ENCODE measurements around the gene NAPB.
"Not testable (repeated sequence)": the region's sequence is repeated elsewhere in the genome, so short reads cannot be mapped to it uniquely, and the experiment has no call there.

The NAPB gene

DNA sequence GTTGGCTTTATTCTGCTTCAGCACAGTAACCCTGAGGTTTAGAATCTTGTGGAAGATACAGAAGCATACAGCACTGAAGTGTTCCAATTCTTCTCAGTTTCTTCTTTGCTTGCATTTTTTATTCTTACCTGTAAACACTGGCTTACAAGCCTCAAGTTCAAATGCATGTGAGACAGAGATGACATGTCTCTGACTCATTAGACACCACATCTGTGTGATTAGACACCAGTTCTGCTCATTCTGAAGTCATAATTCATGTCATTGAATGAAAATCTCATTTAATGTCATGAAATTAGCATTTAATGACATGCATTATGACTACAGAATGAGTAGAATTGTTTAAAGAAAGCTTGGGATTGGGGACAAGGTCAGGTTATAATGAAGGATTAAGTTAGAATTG, 53.5 kb downstream of the NAPB start:
- no peak for DNase-seq (ENCODE audit: low read depth)

DNA sequence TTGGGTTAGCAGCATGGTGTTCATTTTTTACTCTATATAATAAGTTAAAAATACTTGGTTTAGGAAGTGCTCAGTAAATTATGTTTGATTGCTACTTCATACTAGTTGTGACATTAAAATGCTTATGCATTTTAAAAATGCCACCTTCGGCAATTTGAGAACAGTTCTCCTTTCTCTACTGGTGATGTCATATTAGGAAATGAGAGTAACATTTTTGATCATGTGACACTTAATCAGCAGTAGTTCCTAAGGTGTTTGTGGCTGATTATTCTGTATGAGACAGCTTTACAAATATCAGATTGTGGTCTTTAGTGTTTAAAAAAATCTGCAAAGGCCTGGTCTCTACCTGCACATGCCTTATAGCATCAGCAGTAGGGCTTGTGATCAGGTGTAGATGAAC, 54.9 kb downstream of the NAPB start:
- no peak for DNase-seq (ENCODE audit: low read depth)

GRCh38 chr20:23365390-23366165, 55.7 kb downstream of the NAPB start:
- DNase-seq (ENCODE audit: low read depth) = no peak

GRCh38 chr20:23363257-23363649, 58.0 kb downstream of the NAPB start:
- DNase-seq (ENCODE audit: low read depth) = no peak

GRCh38 chr20:23362392-23363256, 58.7 kb downstream of the NAPB start:
- DNase-seq (ENCODE audit: low read depth) = no peak

DNA sequence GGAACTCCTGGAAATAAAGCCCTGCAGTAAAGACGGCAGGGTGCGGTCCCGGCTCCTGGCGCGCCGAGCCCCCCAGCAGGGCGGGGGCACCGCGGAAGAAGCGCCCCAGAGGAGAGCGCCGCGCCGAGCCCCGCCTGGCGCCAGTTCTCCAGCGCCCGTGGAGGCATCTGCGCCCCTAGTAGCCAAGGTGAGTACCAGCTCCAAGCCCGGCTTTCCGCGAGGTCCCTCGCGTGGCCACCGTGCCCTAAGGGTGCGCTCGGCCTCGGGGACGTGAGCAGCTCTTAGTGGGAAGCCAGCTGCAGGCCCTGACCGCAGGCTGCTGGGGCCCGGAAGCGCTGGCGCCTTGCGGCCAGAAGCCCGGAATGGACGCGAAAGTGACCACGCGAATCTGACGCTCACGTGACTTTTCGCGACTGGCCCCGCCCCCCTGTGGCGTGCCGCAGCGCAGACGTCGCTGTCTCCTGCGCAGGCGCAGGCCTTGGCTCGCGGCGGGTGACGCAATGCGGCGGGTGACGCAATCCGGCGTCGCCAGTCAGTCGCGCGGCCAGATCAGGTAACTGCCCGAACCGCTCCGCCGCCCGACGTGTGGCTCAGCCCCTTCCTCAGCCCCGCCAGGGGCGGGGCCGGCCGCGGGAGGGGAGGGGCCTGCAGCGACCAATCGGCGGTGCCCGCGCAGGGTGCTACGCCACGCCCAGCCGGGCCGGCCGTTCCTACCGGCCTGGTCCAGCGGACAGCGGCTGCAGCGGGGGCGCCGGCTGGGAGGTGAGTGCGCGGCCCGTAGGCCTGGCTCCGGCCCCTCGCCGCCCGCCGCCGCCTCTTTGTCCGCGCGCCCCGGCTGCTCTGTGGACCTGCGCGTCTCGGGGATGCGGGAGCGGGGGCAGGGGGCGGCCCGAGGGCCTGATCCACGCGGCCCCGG, 59.6 kb downstream of the NAPB start, which contains the start of gene GZF1:
GZF1 (plus strand) TSS at position 707 of the 916 bp plus-strand sequence. CDS start 2,202 bp downstream, outside the sequence.
- peak; percentile 98 for DNase-seq (ENCODE audit: low read depth)

DNA sequence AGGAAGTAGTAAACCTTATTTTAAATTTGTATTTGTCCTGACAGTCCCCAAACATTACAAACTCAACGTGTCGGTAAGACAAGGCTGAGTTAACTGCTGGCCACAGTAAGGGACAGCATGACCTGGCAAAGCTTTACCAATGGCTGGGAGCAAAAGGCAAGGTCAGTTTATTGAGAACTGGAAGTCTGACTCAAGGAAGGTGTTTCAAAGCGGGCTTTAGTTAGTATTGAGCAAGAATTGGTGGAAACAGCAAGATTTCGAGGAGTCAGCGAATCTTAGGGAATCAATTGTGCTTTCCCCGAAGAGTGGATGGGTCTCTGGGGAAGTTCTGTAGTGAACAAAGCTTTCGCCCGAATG, 60.2 kb downstream of the NAPB start:
- no peak for DNase-seq (ENCODE audit: low read depth)

- no peak for DNase-seq (ENCODE audit: low read depth)
Measured at GRCh38 chr20:23360531-23360930, 60.8 kb downstream of the NAPB start.

DNA sequence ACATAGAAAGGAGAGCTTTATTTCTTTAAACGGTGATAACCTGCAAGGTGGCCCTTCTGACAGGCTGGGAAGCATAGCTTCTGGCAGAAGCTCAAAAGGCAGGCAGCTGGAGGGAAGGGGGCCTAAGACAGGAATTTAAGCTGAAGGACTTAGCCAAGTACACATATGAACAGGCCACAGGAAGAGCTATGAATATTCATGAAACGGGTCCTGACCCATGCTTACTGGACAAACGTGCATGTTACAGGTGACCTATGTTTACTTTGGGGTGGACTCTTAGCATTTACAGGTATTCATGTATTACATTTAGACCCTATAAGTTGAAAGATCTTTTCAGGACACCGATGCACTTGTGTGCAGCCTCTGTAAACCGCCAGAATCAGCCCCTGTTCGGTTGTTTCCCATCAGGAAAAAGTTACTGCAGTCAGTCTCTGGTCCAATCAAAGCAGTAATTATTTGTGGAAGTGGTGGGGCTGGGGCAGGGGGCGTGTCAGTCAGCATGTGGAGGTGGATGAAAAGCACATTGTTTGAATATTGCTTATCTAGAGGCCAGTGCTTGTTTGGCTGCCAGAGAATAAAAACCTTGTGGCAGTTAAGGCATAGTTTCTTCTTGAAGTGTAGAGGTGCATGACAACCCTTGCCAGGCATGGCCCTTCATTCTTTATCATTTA, 62.2 kb downstream of the NAPB start:
- no peak for DNase-seq (ENCODE audit: low read depth)

GRCh38 chr20:23358563-23358906, 62.8 kb downstream of the NAPB start:
- no peak for DNase-seq (ENCODE audit: low read depth)

DNA sequence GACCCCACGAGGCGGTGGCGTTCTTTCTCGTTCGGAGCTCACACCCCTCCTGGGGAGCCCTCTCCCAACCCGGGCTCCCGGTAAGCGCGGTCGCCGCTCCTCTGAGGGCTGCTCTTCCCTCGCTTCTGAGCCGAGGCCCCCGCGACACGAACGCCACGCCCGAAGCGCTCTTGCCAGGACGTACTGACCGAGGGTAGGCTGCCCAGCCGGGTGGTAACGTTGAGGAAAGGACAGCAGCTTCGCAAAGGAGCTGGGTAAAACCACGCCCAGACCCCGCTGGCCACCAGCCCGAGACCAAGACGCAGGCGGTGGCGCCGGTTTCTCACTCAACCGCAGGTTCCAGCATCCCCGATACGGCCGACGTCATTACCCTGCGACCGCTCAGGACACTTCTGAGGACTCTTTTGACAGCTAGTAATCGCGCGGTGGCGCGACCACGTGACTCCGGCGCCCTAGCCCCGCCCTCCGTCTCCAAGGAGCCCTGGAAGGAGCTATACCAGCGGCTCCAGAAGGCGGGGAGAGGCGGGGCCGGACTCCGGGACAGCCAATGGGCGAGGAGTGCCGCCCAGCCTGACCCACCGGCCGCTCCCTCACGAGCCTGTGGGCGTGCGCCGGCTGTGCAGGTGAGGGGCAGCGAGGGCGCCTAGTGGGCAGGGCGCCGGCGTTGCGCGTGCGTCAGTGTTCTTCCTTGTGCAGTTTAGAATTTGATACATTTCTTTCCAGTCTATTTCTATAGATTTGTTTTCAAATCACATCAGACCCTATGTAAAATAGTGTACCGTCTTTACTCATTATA, 63.3 kb downstream of the NAPB start:
- DNase-seq (ENCODE audit: low read depth) = peak; percentile 100

- no peak for DNase-seq (ENCODE audit: low read depth)
Measured at GRCh38 chr20:23356203-23356602, 65.1 kb downstream of the NAPB start.

- DNase-seq (ENCODE audit: low read depth) = peak; percentile 38
Measured at GRCh38 chr20:23350904-23351838, 70.1 kb downstream of the NAPB start.

GRCh38 chr20:23350196-23350903, 70.9 kb downstream of the NAPB start, which contains the start of gene NXT1:
TSS of gene NXT1 (plus strand) at chr20:23350791. CDS start at chr20:23354042, 3,251 bp downstream.
- DNase-seq (ENCODE audit: low read depth) = peak; percentile 94

GRCh38 chr20:23349338-23350195, 71.7 kb downstream of the NAPB start:
- peak; percentile 69 for DNase-seq (ENCODE audit: low read depth)

DNA sequence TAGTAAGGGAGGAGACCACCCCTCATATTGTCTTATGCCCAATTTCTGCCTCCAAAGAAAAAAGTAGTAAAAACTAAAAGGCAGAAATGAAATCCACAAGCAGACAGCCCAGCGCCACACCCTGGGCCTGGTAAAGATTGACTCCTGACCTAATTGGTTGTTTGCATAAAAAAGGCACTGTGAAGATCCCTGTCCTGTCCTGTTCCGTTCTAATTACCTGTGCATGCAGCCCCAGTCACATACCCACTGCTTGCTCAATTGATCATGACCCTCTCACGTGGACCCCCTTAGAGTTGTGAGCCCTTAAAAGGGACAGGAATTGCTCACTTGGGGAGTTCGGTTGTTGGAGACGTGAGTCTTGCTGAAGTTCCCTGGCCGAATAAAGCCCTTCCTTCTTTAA, 72.8 kb downstream of the NAPB start:
- not testable (repeated sequence) for DNase-seq (ENCODE audit: low read depth)

GRCh38 chr20:23347791-23348190, 73.5 kb downstream of the NAPB start:
- DNase-seq (ENCODE audit: low read depth) = no peak

GRCh38 chr20:23346002-23346401, 75.3 kb downstream of the NAPB start:
- DNase-seq (ENCODE audit: low read depth) = no peak
